A673 (cell line): Measurements from ENCODE around the gene LGI1.

ENCODE experiments used
- EZH2 ChIP-seq: fragments of 200-600 bp; sonication (generic); IDR thresholded peaks from 2 replicates; pipeline ENCODE4 v1.6.1; 2017; ENCODE audit warnings: borderline replicate concordance, low read depth, mild to moderate bottlenecking, mixed read lengths, antibody characterized with exemption, low read length; ENCODE audit not compliant: poor library complexity, severe bottlenecking
- TF ChIP-seq, protein P1 (sequence below): fragments of 300-800, 200-600 bp; sonication (generic); conservative IDR thresholded peaks from 2 replicates; pipeline ENCODE4 v1.5.1; 2017; ENCODE audit warnings: low read depth, mild to moderate bottlenecking, antibody characterized with exemption, low read length, moderate library complexity, mixed read lengths

DNA sequence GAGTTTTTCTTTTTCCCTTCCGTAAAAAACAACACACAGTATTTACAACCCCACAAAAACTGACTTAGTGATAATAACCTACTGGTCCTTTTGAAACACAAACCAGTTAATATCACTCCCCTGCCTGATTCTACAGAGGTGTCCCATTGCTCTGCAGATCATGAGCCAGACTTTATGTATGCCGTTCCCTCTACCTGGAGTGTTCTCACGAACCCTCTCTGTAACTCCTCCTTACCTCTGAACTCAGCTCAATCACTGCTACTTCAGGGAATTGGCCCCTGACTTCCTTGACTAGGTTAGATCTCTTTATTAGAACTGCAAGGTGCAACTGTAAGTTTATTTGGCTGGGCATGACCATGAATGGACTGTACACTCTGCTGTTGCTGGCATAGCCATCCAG lies 1.6 kb upstream of the LGI1 start:
- TF ChIP-seq, protein P1, sequence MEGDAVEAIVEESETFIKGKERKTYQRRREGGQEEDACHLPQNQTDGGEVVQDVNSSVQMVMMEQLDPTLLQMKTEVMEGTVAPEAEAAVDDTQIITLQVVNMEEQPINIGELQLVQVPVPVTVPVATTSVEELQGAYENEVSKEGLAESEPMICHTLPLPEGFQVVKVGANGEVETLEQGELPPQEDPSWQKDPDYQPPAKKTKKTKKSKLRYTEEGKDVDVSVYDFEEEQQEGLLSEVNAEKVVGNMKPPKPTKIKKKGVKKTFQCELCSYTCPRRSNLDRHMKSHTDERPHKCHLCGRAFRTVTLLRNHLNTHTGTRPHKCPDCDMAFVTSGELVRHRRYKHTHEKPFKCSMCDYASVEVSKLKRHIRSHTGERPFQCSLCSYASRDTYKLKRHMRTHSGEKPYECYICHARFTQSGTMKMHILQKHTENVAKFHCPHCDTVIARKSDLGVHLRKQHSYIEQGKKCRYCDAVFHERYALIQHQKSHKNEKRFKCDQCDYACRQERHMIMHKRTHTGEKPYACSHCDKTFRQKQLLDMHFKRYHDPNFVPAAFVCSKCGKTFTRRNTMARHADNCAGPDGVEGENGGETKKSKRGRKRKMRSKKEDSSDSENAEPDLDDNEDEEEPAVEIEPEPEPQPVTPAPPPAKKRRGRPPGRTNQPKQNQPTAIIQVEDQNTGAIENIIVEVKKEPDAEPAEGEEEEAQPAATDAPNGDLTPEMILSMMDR = no peak
- TF ChIP-seq EZH2 = no peak
